Stimulated activated CD8-positive, alpha-beta memory T cell treated with anti-CD3 and anti-CD28 coated beads, Interleukin-12 subunit alpha, Interleukin-12 subunit beta, amount 100 ng/mL, for 24 hours (primary cell): ENCODE measurements around the gene EVI5.

Source experiments
- DNase-seq: peaks from one replicate; pipeline ENCODE4 v3.0.0-alpha.2; 2020; ENCODE audit errors: extremely low read depth

The EVI5 gene

DNA sequence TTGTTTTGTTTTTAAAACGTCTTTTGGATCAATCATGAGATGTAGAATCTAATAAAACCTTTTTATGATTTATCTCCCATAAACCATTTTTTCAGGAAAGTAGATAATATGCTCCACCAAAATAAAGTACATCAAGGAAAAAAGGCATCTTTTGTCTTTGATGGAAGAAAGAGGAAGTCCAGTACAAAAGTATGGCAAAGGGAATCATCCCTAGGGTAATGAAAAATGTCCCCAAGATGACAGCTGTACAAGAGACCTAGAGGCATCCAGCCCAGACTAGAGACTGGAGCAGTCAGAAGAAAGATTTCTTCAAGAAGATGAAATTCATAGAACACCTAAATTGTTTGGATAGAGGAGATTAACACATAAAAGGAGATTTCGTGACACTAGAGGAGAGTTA, 265.9 kb downstream of the EVI5 start:
- no peak for DNase-seq

DNA sequence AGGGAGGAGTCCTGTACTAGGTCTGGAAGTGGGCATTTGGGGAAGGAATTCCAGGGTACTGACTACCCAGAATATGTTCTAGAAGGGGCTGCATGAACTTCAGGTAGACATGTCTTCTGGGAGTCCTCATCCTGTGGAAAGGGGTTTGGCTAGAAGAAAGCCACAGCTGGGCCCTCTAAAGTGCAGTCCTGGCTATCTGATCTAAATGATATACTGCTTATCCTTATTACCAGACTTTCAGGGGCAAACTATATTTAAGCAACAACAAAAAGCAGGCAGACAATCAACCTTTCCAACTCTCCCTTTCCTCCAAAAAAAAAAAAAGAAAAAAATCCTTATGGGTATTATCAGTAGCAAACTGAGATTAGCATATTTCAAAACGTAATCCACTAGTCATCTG, 268.3 kb downstream of the EVI5 start:
- DNase-seq = no peak

GRCh38 chr1:92515796-92516201, 269.1 kb downstream of the EVI5 start:
- no peak for DNase-seq

DNA sequence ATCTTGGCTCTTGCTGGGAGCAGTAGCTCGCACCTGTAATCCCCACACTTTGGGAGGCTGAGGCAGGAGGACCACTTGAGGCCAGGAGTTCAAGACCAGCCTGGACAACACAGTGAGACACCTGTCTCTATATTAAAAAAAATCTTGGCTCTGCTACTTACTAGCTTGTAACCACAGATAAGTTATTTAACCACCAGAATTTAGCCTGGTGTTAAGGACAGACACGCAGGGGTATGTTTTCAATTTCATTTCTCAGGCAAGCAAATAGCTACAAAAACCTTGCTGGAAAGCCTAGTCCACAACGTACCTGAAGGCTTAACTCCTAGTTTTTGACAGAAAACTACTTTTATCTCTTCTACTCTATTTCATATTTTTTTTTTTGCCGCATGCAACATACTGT, 273.4 kb downstream of the EVI5 start:
- DNase-seq = no peak

GRCh38 chr1:92509619-92510018, 275.3 kb downstream of the EVI5 start:
- DNase-seq = no peak

DNA sequence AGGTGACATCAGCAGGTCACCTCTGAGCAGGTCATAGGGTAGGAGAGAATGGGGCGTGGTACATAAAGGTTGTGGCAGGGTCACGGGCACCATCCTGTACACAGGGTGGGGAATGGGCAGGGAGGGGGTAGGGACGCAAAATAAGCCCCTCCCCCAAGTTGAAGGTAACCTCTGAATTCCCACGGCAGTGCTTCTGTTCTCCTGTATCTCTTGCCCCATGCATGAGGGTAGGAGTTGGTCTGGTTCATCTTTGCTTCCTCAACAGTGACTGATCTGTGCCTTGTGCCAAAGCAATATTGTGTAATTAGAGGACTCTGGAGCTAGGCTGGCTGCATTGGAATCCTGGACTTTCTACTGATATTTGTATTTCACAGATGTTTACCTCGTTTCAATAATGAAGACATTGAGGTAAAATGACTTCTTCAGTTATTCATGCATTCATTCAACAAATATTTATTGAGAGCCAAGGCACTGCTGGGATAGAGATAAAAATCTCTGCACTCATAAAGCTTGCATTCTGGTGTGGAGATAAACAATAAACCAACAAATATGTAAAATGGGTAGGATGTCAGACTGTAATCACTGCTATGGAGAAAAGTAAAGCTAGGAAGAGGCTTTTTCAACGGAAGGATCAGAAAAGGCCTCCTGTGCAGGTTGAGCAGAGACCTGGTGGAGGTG, 279.8 kb downstream of the EVI5 start:
- no peak for DNase-seq

GRCh38 chr1:92504291-92505014, 280.5 kb downstream of the EVI5 start:
- no peak for DNase-seq

- DNase-seq = no peak
Observed at GRCh38 chr1:92503926-92504285, 281.0 kb downstream of the EVI5 start.

DNA sequence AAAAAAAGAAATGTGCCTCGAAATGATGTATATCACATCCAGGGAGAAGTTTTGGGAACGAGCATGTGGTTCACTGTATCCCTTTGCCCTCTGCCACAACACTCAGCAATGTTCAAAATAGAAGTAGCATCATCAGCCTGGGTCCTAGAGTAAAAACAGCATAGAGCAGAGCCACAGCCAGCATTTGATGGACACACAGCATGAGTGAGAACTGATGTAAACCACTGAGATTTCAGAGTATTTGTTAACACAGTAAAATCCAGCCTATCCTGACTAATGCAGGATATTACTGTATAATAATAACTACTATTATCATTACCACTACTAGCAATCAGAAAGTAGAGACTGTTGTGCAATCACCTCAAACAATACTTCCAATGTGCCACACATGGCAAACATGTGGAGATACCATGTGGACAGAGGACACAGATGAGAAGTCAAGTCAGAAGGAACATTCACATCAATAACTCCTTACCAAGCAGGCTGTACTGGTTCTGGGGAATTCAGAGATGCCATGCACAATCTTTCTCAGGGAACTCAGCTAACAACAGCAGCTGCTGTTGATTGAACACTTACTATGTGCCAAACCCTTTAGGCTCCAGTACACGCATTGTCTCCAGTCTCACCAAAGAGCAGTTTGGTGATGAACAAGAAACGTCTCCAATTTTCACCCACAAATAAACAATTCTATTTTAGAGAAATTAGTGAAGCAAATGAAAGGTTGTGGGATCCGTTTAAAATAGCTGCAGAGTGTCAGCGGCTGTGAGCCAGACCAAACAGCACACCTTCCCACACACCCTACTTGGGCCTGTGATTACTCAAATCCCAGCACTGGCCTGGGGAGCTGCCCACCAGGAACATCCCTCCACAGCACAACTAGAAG, 281.6 kb downstream of the EVI5 start:
- DNase-seq = no peak

- DNase-seq = no peak
Observed at GRCh38 chr1:92502247-92502646, 282.7 kb downstream of the EVI5 start.

DNA sequence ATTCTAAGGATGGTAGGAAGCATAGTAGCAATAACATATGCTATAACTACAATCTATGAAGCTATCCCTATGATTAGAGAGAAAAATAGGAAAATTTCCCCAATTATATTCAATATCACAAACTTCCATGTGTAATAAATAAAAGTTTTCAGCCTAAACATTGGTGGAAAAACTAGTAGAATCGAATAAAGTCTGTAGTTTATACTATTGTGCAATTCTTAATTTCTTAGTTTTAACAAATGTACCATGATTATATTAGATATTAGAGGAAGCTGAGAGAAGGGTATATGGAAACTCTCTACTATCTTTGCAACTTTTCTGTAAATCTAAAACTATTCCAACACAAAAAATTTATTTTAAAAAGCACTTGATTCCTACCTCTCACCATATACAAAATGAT, 284.4 kb downstream of the EVI5 start:
- no peak for DNase-seq

DNA sequence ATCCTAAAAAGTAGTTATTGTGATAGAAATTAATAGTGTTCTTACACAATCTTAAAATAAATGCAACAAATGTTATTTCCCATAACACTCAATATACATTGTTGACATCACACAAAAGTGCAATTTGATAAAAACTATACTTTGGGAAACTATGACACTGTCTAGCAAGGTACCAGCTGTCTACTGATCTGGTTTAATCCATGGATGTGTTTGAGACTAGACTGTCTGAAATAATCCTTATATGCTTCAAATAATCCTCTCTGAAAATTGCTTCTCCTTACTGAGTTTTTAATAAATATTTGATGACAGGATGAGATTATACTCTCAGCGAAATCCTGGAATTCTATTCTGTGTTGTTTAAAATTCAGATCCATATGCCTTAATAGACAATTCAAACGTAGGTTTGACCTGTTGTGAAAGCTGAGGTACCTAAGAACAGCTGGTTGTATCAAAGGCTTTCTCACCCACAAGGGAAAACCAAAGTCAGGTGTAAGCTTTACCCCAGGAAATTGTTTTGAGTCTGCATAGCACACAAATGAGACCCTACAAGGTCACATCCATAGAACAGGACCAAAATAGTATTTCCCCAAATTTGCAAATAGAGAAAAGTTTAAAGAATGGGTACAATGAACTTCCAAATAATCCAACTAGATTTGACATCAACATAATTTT, 289.4 kb downstream of the EVI5 start:
- no peak for DNase-seq

DNA sequence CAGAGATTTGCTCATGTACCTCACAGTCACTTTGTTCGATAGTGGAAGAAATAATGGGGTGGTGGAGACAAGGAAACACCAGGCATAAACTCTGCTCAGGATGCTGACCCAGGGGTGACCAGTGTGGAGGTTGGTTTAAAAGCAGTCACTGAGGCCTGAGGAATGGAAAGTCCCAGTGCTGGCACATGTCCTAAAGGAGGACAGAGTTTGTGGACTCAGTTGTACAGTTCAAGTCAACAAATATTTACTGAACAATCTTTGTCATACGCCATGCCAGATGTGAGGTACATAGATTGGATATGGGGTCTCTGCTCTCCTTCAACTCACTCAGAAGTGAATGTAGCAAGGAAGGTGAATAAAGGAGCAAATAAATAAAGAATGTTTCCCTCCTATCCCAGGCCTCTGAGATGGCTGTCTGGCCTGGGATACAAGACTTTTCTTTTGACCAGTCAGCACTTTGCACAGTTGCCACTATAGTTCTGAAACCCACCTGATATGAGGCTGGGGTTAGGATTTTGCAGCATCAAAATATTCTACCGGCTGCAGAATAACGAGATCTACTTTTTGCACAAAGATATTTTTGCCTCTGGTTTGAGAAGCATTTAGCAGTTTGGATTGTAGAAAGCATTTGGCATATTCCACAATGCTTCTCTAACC, 290.3 kb downstream of the EVI5 start:
- DNase-seq = no peak

- no peak for DNase-seq
Observed at GRCh38 chr1:92493139-92493538, 291.8 kb downstream of the EVI5 start.

GRCh38 chr1:92488832-92489231, 296.1 kb downstream of the EVI5 start:
- no peak for DNase-seq

DNA sequence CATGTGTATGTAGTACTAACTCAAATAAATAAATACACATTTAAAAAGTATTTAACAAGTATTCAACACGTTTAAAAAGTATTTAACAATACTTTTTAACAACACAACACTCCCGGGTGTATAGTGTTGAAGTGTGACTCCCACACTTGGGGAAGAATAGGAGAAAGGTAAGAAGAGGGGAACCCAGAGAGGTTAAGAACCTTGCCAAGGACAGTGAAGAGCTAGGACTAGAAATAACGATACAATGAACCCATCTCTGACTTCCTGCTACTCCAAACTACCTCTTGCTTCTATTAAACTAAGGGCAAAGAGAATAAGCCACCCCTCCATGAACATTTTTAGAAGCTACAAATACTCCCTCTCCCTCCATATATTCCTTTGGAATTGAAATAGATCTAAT, 296.5 kb downstream of the EVI5 start:
- no peak for DNase-seq

- no peak for DNase-seq
Observed at GRCh38 chr1:92487078-92487605, 297.8 kb downstream of the EVI5 start.

- peak; percentile 54 for DNase-seq
Observed at GRCh38 chr1:92486251-92487077, 298.4 kb downstream of the EVI5 start, which contains the start of gene GFI1. GFI1 (minus strand) TSS chr1:92486925; CDS start chr1:92483487, 3,438 bp downstream.

DNA sequence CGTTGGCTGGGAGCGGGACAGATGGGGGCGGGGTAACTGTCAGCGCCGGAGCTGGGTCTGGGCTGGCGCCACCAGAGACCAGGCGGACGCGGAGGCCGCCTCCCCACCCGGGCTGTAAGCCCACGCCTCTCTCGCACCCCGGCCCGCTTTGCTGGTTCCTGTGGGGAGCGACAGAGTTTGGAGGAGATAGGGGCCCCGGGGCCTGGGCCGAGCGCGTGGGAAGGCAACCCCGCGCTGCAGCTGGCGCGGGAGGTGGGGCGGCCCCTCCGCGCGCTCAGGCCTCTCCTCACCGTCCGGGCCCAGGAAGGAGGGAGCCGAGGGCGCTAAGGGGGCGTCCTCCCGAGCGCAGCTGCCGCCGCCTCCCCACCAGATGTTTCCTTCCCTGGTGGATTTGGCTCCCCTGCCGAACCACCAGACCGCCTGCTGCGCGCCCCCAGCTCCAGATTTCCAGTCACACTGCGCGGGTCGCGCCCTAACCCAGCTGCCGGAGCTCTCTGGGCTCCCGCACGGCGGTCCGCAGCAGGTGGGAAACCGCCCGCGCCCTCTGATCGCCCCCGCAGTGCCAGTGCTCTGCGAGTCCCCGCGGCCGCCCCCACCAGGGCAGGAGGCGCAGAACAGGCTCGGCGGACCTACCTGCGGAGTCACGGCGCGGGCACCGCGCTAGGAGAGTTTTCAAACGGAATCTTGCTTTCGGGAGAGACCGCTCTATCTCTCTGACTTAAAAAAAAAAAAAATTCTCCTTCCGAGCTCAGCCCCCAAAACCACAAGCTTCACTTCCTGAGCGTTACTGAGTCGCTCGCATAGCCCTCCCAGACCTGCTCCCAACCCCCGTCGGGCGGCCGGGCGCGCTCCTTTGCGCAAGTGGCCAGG, 299.3 kb downstream of the EVI5 start:
- peak; percentile 78 for DNase-seq
